ENCODE results near the gene MTCH1.
"Not testable (repeated sequence)": the region's sequence is repeated elsewhere in the genome, so short reads cannot be mapped to it uniquely, and the experiment has no call there.

Gene MTCH1

GRCh38 chr6:36969240-36969691 lies 16.7 kb downstream of the MTCH1 start:
- no peak for DNase-seq

- no peak for DNase-seq
Observed at GRCh38 chr6:36968266-36968977, 17.6 kb downstream of the MTCH1 start.

DNA sequence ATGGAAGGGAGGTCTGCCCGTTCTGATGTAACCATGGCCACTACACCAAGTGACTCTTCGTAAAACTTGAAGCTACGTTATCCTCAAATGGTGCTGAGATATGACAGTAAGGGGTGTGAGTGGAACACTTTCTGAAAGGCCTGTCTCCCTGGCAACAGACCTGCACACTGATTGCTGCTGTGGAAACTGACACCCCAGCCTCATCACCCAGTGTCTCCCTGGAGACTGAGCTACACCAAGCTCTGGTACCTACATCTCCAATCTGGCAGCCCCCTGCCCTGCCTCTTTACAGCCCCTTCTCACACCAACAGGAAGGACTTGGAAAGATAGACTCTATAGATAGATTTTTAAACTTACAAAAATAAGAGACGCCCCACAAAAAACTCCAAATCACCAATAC lies 18.2 kb downstream of the MTCH1 start:
- no peak for DNase-seq

GRCh38 chr6:36967301-36967700 lies 18.7 kb downstream of the MTCH1 start:
- DNase-seq, result no peak

DNA sequence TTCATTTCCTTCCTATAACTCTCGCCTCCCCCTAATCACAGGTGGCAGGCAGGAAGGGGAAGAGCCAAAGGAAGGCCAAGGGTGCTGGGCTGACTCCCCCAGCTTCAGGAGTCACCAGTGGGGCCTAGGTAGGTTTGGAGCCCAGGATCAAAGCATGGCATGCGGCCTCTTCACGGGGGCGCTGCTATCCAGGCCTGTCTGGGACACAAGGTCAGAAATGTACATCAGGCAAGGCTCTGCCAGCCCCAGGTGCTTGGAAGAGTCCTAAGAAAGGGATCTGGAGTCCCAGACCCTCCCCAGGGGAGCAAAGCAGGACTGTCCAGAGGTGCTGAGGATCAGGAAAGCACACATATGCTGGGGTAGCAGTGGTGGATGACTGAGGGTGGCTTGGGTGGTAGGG lies 21.1 kb downstream of the MTCH1 start:
- DNase-seq, result no peak

DNA sequence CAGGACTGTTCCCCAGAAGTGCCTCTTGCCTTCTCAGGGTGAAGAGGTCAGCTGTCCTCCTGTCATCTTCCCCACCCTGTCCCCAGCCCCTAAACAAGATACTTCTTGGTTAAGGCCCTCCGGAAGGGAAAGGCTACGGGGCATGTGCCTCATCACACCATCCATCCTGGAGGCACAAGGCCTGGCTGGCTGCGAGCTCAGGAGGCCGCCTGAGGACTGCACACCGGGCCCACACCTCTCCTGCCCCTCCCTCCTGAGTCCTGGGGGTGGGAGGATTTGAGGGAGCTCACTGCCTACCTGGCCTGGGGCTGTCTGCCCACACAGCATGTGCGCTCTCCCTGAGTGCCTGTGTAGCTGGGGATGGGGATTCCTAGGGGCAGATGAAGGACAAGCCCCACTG lies 21.6 kb downstream of the MTCH1 start:
- no peak for DNase-seq

DNA sequence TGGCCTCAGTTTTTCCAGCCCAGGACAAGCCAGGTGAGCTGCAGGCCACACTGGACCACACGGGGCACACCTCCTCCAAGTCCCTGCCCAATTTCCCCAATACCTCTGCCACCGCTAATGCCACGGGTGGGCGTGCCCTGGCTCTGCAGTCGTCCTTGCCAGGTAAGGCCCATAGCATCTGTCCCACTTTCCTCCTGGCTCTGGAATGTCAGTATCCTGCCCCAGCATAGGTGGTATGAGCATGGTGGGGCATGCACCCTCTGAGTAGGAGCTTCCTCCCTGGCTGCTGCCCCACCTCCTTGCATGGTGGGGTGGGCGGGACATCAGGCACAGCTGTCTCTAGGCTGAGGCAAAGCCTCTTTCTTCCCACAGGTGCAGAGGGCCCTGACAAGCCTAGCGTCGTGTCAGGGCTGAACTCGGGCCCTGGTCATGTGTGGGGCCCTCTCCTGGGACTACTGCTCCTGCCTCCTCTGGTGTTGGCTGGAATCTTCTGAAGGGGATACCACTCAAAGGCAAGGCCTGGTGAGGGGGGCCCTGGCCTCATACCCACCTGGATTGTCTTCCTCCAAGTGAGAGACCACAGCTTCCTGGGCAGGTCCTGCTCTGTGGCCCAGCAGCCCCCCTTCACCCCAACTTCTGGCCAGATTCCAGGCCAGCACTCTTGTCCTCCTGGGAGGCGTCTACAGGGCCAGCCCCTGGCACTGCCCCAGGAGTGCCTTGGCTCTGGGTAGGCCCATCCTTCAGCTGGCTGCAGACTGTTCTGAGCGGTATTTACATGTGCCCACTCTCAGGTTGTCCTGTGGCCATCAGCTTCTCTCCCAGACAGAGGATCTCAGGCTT lies 22.3 kb downstream of the MTCH1 start:
- no peak for DNase-seq

DNA sequence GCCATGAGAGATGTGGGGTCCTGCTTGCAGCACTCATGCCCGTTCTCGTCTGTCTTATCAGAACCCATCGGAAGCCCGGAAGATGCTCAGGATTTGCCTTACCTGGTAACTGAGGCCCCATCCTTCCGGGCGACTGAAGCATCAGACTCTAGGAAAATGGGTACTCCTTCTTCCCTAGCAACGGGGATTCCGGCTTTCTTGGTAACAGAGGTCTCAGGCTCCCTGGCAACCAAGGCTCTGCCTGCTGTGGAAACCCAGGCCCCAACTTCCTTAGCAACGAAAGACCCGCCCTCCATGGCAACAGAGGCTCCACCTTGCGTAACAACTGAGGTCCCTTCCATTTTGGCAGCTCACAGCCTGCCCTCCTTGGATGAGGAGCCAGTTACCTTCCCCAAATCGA lies 23.1 kb downstream of the MTCH1 start:
- peak; percentile 89 for DNase-seq

DNA sequence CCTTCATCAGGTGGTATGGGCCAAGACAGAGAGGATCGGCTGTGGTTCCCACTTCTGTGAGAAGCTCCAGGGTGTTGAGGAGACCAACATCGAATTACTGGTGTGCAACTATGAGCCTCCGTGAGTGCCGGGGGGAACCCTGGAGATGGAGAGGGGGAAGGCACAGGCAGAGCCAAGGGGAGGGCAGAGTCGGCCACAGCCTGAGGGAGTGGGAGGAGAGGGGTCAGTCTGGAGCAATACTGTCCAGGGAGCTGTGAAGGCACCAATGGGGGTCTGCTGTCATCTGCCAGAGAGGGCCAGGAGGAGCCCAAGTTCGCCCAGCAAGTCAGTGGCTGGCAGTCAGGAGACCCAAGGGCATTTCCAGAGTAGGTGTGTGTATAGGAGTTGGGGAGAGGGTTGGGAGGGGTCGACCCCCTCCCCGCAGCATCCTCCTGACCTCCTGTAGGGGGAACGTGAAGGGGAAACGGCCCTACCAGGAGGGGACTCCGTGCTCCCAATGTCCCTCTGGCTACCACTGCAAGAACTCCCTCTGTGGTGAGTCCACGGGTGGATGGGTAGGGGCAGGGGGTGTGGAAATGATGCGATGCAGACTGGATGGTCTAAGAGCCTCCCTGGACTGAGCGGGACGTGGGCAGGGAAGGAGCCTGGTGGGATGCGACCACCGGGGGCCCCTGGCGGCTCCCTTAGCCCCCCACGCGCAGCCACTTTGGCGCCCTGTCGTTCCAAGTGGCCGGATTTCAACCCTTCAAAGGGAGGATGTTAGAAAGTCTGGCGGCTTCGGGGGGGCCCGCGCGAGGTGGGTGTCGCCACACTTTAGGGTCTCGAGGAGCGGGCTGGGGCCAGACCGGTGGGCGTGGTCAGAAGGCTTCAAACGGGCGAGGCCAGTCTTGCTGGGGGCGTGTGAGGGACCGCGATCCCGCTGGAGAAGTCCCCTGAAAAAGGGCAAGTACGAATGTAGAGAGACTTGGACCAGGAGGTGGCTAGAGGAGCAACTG lies 24.3 kb downstream of the MTCH1 start:
- no peak for DNase-seq

DNA sequence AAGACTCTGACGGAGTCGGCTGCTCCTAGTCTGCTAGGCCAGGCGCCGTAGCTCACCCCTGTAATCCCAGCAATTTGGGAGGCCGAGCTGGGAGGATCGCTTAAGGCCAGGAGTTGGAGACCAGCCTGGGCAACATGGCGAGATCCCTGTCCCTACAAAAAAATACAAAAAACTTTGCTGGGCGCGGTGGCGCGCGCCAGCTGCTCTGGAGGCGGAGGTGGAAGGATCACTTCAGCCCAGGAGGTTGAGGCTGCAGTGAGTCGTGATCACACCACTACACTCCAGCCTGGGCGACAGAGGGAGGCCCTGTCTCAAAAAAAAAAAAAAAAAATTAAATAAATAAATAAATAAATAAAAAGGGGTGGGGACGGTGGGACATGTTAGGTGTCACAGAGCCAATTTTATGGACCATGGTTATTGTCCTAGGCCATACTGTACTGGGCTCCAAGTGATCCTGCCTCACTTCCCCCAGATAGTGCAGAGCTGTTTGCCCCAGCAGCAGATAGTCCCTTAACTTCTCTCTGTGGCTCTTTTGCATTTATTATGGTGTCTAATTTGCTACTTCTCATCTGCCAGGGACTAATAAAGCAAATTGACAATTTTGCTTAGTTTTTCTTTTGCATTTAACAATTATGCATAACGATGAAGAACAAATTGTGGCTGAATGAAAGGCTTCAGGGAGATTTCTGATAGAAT lies 26.3 kb downstream of the MTCH1 start:
- DNase-seq, result no peak

GRCh38 chr6:36958775-36959554 lies 27.0 kb downstream of the MTCH1 start:
- DNase-seq, result no peak

DNA sequence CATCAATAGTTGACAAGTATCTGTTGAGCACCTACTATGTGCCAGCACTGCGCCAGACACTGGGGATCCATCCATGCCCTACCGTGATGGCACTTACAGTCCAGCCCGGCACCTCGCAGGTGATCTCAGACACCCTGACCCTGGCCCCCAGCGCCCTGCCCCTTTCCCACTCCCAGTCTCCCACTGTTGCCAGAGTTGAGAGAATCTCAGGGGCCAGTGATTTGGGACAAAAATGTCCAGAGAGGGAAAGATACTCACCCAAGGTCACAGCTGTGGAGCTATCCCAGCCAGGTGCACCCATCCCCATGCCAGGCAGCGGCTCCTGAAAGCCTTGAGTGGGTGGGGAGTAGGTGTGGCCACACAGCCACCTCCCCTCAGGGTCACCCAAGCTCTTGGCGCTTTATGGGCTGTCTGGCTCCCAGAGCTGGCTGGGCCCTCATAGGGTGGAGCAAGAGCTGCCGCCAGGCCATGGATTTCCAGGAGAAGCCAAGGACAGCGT lies 28.2 kb downstream of the MTCH1 start:
- no peak for DNase-seq

GRCh38 chr6:36956446-36956820 lies 29.6 kb downstream of the MTCH1 start:
- DNase-seq, result no peak

GRCh38 chr6:36955671-36956445 lies 30.1 kb downstream of the MTCH1 start:
- no peak for DNase-seq

- DNase-seq, result no peak
Observed at GRCh38 chr6:36955136-36955535, 30.9 kb downstream of the MTCH1 start.

DNA sequence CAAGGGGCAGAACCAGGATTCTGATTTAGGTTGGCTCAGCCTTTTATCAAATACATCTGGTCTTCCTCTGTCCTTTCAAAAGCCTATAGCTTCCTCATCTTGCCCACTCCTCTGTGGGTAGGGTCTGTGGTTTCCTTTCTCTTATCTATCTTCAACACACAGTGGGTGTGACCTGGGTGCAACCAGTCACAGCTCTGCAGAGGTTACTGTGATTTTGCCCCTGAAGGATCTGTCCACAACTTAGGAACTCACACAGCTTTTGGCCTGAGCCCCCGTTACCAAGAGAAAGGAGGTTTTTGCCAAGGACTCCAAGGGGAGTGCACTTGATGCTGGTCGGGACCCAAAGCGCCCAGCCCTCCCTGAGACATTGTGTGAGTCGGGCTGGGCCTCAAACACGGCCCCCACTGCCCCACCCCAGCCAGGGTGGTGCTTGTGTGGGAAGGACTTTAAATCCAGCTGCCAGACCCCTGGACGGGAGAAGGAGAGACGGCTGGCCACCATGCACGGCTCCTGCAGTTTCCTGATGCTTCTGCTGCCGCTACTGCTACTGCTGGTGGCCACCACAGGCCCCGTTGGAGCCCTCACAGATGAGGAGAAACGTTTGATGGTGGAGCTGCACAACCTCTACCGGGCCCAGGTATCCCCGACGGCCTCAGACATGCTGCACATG lies 31.6 kb downstream of the MTCH1 start, which contains the start of gene PI16:
TSS of gene PI16 (plus strand) at position 477 of the 670 bp plus-strand sequence. CDS start at position 500, 23 bp downstream.
- peak; percentile 57 for DNase-seq

DNA sequence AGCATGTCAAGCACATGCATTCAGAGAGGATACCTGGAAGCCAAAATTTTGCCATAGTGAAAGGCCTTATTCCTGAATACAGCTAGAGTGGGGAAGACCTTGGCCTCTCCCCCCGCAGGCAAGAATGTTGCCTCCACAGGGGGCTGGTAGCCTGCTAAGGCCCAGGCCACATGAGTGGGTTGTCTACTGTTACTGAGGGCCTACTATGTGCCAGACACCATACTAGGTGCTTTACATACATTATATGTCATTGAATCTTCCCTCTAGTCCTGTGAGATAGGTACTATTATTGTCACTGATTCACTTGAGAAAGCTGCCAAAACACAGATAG lies 32.1 kb downstream of the MTCH1 start:
- no peak for DNase-seq

GRCh38 chr6:36949636-36950035 lies 36.4 kb downstream of the MTCH1 start:
- no peak for DNase-seq

DNA sequence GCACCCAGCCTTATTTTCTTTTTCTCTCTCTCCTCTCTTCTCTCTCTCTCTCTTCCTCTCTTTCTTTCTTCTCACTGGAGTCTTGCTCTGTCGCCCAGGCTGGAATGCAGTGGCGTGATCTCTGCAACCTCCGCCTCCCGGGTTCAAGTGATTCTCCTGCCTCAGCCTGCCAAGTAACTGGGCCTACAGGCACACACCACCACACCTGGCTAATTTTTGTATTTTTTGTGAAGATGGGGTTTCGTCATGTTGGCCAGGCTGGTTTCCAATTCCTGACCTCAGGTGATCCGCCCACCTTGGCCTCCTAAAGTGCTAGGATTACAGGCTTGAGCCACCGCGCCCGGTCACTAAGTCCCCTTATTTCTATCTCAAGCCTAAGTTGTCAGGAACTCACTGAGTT lies 36.9 kb downstream of the MTCH1 start:
- DNase-seq, result not testable (repeated sequence)

Measured in activated CD4-positive, alpha-beta T cell treated with anti-CD3 and anti-CD28 coated beads, Interleukin-10, Interleukin-2, amounts not matched to agents 100 ng/mL and 50 ng/mL, durations not matched to agents 16 hours and 8 hours (primary cell).